GM20000 (cell line): ENCODE results near the gene MXRA7.

Experiments
- DNase-seq: peaks from one replicate; pipeline ENCODE4 v3.0.0; 2012; ENCODE audit warnings: low spot score
- TF ChIP-seq, protein P1 (sequence below): IDR thresholded peaks from 2 replicates; pipeline ENCODE4 v1.5.1; 2012; ENCODE audit warnings: mild to moderate bottlenecking, control low read depth; ENCODE audit errors: extremely low read depth, missing control alignments

Gene MXRA7

DNA sequence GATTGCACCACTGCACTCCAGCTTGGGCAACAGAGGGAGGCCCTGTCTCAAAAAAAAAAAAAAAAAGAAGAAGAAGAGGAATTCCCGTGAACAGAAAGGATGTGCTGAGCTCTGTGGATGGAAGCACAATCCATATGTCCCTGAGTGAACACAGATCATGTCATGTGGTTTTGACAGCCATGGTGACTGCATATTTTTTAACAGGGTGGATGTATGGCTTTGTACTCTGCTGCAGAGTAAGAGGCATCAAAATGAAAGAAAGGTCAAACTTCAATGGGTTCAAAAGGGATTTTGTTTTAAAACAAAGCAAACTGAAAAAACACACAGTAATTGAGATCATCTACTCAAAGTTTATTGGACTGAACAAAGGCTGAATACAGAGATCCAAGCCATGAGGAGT, 31.5 kb downstream of the MXRA7 start:
- TF ChIP-seq, protein P1, sequence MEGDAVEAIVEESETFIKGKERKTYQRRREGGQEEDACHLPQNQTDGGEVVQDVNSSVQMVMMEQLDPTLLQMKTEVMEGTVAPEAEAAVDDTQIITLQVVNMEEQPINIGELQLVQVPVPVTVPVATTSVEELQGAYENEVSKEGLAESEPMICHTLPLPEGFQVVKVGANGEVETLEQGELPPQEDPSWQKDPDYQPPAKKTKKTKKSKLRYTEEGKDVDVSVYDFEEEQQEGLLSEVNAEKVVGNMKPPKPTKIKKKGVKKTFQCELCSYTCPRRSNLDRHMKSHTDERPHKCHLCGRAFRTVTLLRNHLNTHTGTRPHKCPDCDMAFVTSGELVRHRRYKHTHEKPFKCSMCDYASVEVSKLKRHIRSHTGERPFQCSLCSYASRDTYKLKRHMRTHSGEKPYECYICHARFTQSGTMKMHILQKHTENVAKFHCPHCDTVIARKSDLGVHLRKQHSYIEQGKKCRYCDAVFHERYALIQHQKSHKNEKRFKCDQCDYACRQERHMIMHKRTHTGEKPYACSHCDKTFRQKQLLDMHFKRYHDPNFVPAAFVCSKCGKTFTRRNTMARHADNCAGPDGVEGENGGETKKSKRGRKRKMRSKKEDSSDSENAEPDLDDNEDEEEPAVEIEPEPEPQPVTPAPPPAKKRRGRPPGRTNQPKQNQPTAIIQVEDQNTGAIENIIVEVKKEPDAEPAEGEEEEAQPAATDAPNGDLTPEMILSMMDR, result no peak
- no peak for DNase-seq

DNA sequence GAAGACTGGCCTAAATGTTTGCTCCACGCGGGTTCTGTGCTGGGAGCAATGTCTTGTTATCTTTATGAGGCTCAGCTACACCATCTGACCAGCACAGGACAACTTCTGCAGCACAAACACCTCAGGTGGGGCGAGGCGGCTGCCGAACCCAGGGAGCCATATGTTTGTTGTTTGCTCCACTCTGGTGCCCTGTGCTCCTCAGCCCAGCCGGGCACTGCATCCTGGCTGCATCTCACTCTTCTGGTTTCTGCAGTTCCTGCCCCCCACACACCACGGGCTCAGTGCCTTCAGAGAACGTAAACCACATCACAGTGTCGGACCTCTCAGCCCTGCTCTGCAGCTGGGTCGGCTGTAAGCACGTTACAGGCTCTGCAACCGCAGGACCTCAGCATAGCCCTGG, 32.4 kb downstream of the MXRA7 start:
- TF ChIP-seq, protein P1, result no peak
- no peak for DNase-seq

- DNase-seq, result no peak
- TF ChIP-seq, protein P1, result no peak
Measured at GRCh38 chr17:76677406-76677805, 33.4 kb downstream of the MXRA7 start.

- TF ChIP-seq, protein P1, result no peak
- DNase-seq, result no peak
Measured at GRCh38 chr17:76676629-76677028, 34.1 kb downstream of the MXRA7 start.

GRCh38 chr17:76675648-76676047, 35.1 kb downstream of the MXRA7 start:
- DNase-seq, result no peak
- TF ChIP-seq, protein P1, result no peak

DNA sequence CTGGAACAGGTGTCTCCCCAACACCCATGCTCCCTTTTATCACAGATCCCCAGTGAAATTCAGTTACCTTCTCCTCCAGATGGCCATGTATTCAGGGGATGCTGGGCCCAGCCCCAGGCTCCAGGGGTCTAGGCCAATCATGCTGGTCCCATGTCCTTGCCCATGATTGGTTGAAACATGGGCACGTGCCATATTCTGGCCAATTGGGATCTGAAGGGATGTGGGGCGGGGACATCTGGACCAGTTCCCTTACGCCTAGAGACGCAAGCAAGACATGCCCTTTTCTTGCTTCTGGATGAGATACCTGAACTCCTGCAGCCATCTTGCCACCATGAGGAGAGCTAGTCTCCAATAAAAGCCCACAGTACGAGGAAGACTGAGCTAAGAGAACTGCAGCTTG, 36.2 kb downstream of the MXRA7 start:
- peak; percentile 2 for DNase-seq
- TF ChIP-seq, protein P1, result no peak

GRCh38 chr17:76673729-76674128, 37.0 kb downstream of the MXRA7 start:
- TF ChIP-seq, protein P1, result no peak
- DNase-seq, result peak; percentile 1
